GM12878 (cell line): ENCODE measurements around the gene CNOT6L. TPM values are rescaled to one million over a fixed set of nuclear protein-coding genes. Genes with fewer than 3 reads are reported as not detected.

Experiments
- ATAC-seq: fragments of 200-7000 bp; cut with Tn5 transposase; 3 replicates; pipeline ENCODE4 v1.9.1; 2020; ENCODE audit warnings: mild to moderate bottlenecking, moderate library complexity
- BruUV-seq: library from RNA; stranded (reverse); fragments of 400-500 nt; replicated peaks from 2 replicates; lab custom pipeline; 2021; lab: Mats Ljungman, UMichigan
- CTCF ChIA-PET: fragments of 300-600 bp; sonication (Branson Sonifier 250); formaldehyde crosslinking; extraction: SDS; loops from one replicate; lab custom pipeline; 2021; ENCODE audit warnings: inconsistent platforms; lab: Yijun Ruan, JAX
- POLR2A ChIA-PET: fragments of 350-600 bp; formaldehyde crosslinking; extraction: SDS; loops from one replicate; lab custom pipeline; 2021; ENCODE audit warnings: inconsistent platforms; lab: Charles Lee
- RAD21 ChIA-PET: fragments of 300-600 bp; sonication (Branson Sonifier 250); formaldehyde crosslinking; loops from one replicate; lab custom pipeline; 2023; ENCODE audit warnings: antibody characterized with exemption; ENCODE audit not compliant: unreplicated experiment; lab: Charles Lee
- SMC1A ChIA-PET: fragments of 300-600 bp; sonication (Branson Sonifier 250); formaldehyde crosslinking; loops from one replicate; lab custom pipeline; 2023; ENCODE audit not compliant: unreplicated experiment, uncharacterized antibody; lab: Charles Lee
- DNase-seq: peaks from one replicate; pipeline ENCODE4 v3.0.0-alpha.2; 2011; ENCODE audit warnings: low read depth, low spot score
- FAIRE-seq: peaks from 3 replicates; lab custom pipeline; 2011; peaks lifted over from hg19 to GRCh38; lab: Jason Lieb, UNC
- H2AFZ ChIP-seq: 2 replicates; pipeline ENCODE4 v1.6.0; 2011; ENCODE audit warnings: low read depth, low read length, control low read depth; ENCODE audit not compliant: control insufficient read depth
- H3K27ac ChIP-seq: 2 replicates; pipeline ENCODE4 v1.5.1; 2011; ENCODE audit warnings: control low read depth; ENCODE audit not compliant: control insufficient read depth, insufficient read depth
- H3K27me3 ChIP-seq, 2 experiments: replicated peaks in 1 of 2; 2 replicates each; pipeline versions ENCODE4 v1.6.0 to v1.6.1; 2011; ENCODE audit warnings: low read length in 1 of 2; ENCODE audit not compliant: control insufficient read depth in 2 of 2, insufficient read depth in 2 of 2
- H3K36me3 ChIP-seq, 2 experiments: 2 replicates each; pipeline ENCODE4 v1.5.1; 2011; ENCODE audit warnings: low read length in 1 of 2; ENCODE audit not compliant: control insufficient read depth in 2 of 2, insufficient read depth in 2 of 2
- H3K4me1 ChIP-seq: 2 replicates; pipeline ENCODE4 v1.6.1; 2011; ENCODE audit warnings: mild to moderate bottlenecking, low read length, moderate library complexity, mixed read lengths; ENCODE audit not compliant: control insufficient read depth, insufficient read depth
- H3K4me2 ChIP-seq: 2 replicates; pipeline ENCODE4 v1.6.0; 2011; ENCODE audit warnings: control low read depth; ENCODE audit not compliant: control insufficient read depth, insufficient read depth
- H3K4me3 ChIP-seq: fragments of 200-600 bp; sonication (generic); 2 replicates; pipeline ENCODE4 v1.5.1; 2016
- H3K79me2 ChIP-seq: 2 replicates; pipeline ENCODE4 v1.6.0; 2011; ENCODE audit warnings: low read length; ENCODE audit not compliant: control insufficient read depth, insufficient read depth
- H3K9ac ChIP-seq: 2 replicates; pipeline ENCODE4 v1.8.0; 2011; ENCODE audit warnings: low read length, control low read depth, mixed read lengths; ENCODE audit not compliant: control insufficient read depth, insufficient read depth
- H3K9me3 ChIP-seq: replicated peaks from 3 replicates; pipeline ENCODE4 v1.5.1; 2011; ENCODE audit warnings: mild to moderate bottlenecking, low read length; ENCODE audit not compliant: control insufficient read depth, insufficient read depth
- H4K20me1 ChIP-seq: 2 replicates; pipeline ENCODE4 v1.6.0; 2011; ENCODE audit not compliant: control insufficient read depth, insufficient read depth
- BMI1 ChIP-seq: fragments of 450-650 bp; IDR thresholded peaks from 2 replicates; pipeline ENCODE4 v1.6.1; 2016; ENCODE audit warnings: mild to moderate bottlenecking, moderate library complexity, borderline replicate concordance
- HDAC2 ChIP-seq: fragments of 200-600 bp; sonication (generic); IDR thresholded peaks from 2 replicates; pipeline ENCODE4 v1.6.1; 2017
- HDGF ChIP-seq: fragments of 450-650 bp; IDR thresholded peaks from 2 replicates; pipeline ENCODE4 v1.6.1; 2016; ENCODE audit warnings: antibody characterized with exemption
- RFX5 ChIP-seq: IDR thresholded peaks from 2 replicates; pipeline ENCODE4 v1.6.1; 2011; ENCODE audit warnings: low read depth, low read length, improper control_type of control experiment
- TCF12 ChIP-seq: IDR thresholded peaks from 2 replicates; pipeline ENCODE4 v1.6.1; 2011; ENCODE audit warnings: low read depth, mild to moderate bottlenecking, low read length
- WGBS: methylation state at CpG from one replicate; pipeline ENCODE4 v1.1.6; 2016; ENCODE audit warnings: low lambda C conversion rate; ENCODE audit not compliant: insufficient replicate concordance, insufficient coverage; ENCODE audit errors: missing lambda C conversion rate; 5-methylcytosine and 5-hydroxymethylcytosine counted together
- in situ Hi-C: fragments of 300-500 bp; cut with MboI; formaldehyde crosslinking; loops from 9 replicates; pipeline ENCODE4 v1.14.3; 2018; ENCODE audit warnings: mixed read lengths
- intact Hi-C: fragments of 100-400 bp; cut with micrococcal nuclease; formaldehyde crosslinking; loops from one replicate; pipeline ENCODE4 v1.14.2; 2022; ENCODE audit not compliant: unreplicated experiment
- polyA plus RNA-seq, 11 experiments: library from polyadenylated mRNA; depleted of rRNA in 4 of 11; unstranded in 6 of 11; stranded (reverse) in 5 of 11; fragments of >200 nt; fragmentation: Nextera tagmentation in 4 of 11; fragmentation: Illumina TruSeq in 1 of 11; extraction: Ambion mirVana in 4 of 11; extraction: Trizol in 1 of 11; gene quantifications; 1 replicate in 1 of 11; 2 replicates in 10 of 11; pipeline versions ENCODE4 v1.2.1 to v1.2.3, GENCODE V29; 2011 to 2016; ENCODE audit warnings: inconsistent platforms in 2 of 11, missing spikeins in 2 of 11, low read depth in 1 of 11
- total RNA-seq, 4 experiments: library from RNA; depleted of rRNA in 3 of 4; stranded (reverse); fragments of >200 nt in 3 of 4; fragmentation: Illumina TruSeq in 1 of 4; extraction: Trizol in 1 of 4; gene quantifications; 2 replicates each; pipeline versions ENCODE4 v1.2.1 to v1.2.3, GENCODE V29; 2013 to 2021
- TF ChIP-seq, protein P1 (sequence below): IDR thresholded peaks from 2 replicates; pipeline ENCODE4 v1.6.1; 2011; ENCODE audit warnings: mild to moderate bottlenecking, low read depth, low read length, moderate library complexity; ENCODE audit not compliant: insufficient replicate concordance
- TF ChIP-seq, protein P2 (sequence below): fragments of 150-350 bp; IDR thresholded peaks from 2 replicates; pipeline ENCODE4 v1.6.1; 2014; ENCODE audit warnings: mild to moderate bottlenecking, low read depth, low read length

CNOT6L gene
- total and polyA plus RNA-seq, 10 of the 15 experiments (the other 5 are each of a cell fraction or from before 2014, with no cell fraction given), result 1.1 to 10.0 (median 3.0) TPM

GRCh38 chr4:77742054-77742453 is 77.1 kb downstream of the CNOT6L start:
- Histone ChIP-seq H4K20me1 (no peaks in the 10 kb centered on the region), H3K4me3 (no peak overlapping the region), H3K4me1 (no peaks in the 10 kb centered on the region), H3K9me3 (no peaks in the 10 kb centered on the region), H3K4me2 (no peak overlapping the region), H3K9ac (no peak overlapping the region), H3K79me2 (no peaks in the 10 kb centered on the region), H2AFZ (no peak overlapping the region), H3K27ac (no peak overlapping the region), H3K27me3 (no peaks in the 10 kb centered on the region), H3K36me3 (no peaks in the 10 kb centered on the region; a peak in 1 of 4 replicates)
- TF ChIP-seq, protein P1, sequence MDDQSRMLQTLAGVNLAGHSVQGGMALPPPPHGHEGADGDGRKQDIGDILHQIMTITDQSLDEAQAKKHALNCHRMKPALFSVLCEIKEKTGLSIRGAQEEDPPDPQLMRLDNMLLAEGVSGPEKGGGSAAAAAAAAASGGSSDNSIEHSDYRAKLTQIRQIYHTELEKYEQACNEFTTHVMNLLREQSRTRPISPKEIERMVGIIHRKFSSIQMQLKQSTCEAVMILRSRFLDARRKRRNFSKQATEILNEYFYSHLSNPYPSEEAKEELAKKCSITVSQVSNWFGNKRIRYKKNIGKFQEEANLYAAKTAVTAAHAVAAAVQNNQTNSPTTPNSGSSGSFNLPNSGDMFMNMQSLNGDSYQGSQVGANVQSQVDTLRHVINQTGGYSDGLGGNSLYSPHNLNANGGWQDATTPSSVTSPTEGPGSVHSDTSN, result no peak
- TF ChIP-seq, protein P2, sequence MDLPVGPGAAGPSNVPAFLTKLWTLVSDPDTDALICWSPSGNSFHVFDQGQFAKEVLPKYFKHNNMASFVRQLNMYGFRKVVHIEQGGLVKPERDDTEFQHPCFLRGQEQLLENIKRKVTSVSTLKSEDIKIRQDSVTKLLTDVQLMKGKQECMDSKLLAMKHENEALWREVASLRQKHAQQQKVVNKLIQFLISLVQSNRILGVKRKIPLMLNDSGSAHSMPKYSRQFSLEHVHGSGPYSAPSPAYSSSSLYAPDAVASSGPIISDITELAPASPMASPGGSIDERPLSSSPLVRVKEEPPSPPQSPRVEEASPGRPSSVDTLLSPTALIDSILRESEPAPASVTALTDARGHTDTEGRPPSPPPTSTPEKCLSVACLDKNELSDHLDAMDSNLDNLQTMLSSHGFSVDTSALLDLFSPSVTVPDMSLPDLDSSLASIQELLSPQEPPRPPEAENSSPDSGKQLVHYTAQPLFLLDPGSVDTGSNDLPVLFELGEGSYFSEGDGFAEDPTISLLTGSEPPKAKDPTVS, result no peak
- in situ Hi-C loops, result no loop called here
- no TSS peak for BruUV-seq
- intact Hi-C loops, result no loop called here
- 100% methylated on average over 2 of the region's 2 CpGs for WGBS
- POLR2A ChIA-PET, result no interaction called here
- SMC1A ChIA-PET, result no interaction called here
- no peak for DNase-seq
- FAIRE-seq, result no peak
- ATAC-seq, result no peak
- RAD21 ChIA-PET, result no interaction called here
- CTCF ChIA-PET, result interaction anchor here (0.5 kb wide), 1 partner anchor 18 kb away, joined by 3 read pairs; no protein-coding TSS in a partner anchor

- Histone ChIP-seq H2AFZ (no peak overlapping the region), H3K36me3 (no peaks in the 10 kb centered on the region; a peak in 1 of 4 replicates), H3K9ac (no peak overlapping the region), H3K27ac (no peak overlapping the region), H3K4me2 (no peak overlapping the region), H3K4me1 (peaks cover 9% of the 10 kb centered on the region), H4K20me1 (no peaks in the 10 kb centered on the region), H3K27me3 (no peaks in the 10 kb centered on the region), H3K9me3 (no peaks in the 10 kb centered on the region), H3K4me3 (no peak overlapping the region)
- ChIA-PET CTCF (no interaction called here), RAD21 (interaction anchor here (0.6 kb wide), 1 partner anchor 319 kb away, joined by 3 read pairs; no protein-coding TSS in a partner anchor), POLR2A (no interaction called here), SMC1A (interaction anchor here (1.5 kb wide), 1 partner anchor 9 kb away, joined by 4 read pairs; no protein-coding TSS in a partner anchor)
- no peak for FAIRE-seq
- 98% methylated on average over 4 of the region's 4 CpGs for WGBS
- no TSS peak for BruUV-seq
- intact Hi-C loops, result no loop called here
- in situ Hi-C loops, result no loop called here
- no peak for ATAC-seq
- DNase-seq, result no peak
- TF ChIP-seq HDAC2, result no peak
- no peak for TF ChIP-seq TCF12
- TF ChIP-seq BMI1, result no peak
- TF ChIP-seq RFX5, result no peak
- TF ChIP-seq HDGF, result no peak
- TF ChIP-seq, all 136 proteins: peak for 0
- no peaks in the 10 kb centered on the region for H3K79me2 ChIP-seq
These were observed 78.7 kb downstream of the CNOT6L start for GRCh38 chr4:77740480-77740879.
